Measurements from ENCODE around the gene RPS8.
"Not testable (repeated sequence)": the region's sequence is repeated elsewhere in the genome, so short reads cannot be mapped to it uniquely, and the experiment has no call there.

Gene RPS8

GRCh38 chr1:44807364-44808062 is 32.2 kb downstream of the RPS8 start:
- FAIRE-seq, result no peak
- TF ChIP-seq POLR2AphosphoS5 (IDR thresholded peaks at IDR 0.05; ENCODE audit: low read depth, low read length), result peak; percentile 80
- TF ChIP-seq TAF1 (IDR thresholded peaks at IDR 0.05; ENCODE audit: borderline replicate concordance, low read depth, low read length), result no peak
- TF ChIP-seq POLR2A (IDR thresholded peaks at IDR 0.05; ENCODE audit: low read depth, low read length), result peak; percentile 53; the same call in 1 of the 2 replicates
- peak; percentile 65 for DNase-seq (ENCODE audit: insufficient read length)

DNA sequence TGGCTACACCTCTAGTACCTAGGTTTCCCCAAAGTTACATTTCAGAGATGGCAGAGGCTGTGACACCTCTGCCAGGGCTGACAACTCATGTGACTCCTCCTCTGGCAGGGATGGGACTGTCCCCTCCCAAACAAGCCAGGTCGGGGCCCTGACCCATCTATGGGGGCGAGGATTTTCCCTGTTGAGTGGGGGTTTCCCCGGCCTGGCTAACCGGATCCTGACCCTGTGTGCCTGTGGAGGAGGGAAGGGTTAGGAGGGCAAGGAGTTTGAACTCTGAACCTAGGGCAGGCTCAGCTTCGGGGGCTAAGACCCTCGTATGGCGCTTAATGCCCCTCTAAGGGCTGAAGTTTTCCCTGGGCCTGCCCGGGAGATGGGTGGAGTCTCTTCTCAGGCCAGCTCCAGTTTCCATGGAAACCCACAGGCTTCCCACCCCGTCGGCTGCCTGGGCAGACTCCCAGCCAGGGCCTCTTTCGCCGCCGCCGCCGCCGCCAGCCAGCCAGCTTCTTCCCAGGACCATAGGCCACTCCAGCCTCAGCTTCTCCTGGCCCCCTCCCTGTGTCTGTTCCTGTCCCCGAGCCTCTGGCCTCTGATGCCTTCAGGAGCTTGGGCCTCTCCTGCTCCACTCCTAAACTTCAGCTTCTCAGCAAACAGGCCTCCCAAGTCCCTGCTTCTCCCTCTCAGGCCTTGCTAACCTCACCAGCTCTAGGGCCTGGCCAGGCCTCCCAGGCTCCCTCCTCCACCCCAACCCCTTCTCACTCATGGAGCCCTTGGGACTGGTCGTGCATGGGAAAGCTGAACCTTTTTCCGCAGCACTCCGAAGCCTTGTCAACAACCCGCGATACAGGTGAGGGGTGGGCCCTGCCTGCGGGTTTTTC is 33.0 kb downstream of the RPS8 start, which contains the start of gene BTBD19:
BTBD19 (plus strand) TSS at position 461 of the 875 bp plus-strand sequence; CDS start at position 759, 298 bp downstream.
- FAIRE-seq, result peak; percentile 97

DNA sequence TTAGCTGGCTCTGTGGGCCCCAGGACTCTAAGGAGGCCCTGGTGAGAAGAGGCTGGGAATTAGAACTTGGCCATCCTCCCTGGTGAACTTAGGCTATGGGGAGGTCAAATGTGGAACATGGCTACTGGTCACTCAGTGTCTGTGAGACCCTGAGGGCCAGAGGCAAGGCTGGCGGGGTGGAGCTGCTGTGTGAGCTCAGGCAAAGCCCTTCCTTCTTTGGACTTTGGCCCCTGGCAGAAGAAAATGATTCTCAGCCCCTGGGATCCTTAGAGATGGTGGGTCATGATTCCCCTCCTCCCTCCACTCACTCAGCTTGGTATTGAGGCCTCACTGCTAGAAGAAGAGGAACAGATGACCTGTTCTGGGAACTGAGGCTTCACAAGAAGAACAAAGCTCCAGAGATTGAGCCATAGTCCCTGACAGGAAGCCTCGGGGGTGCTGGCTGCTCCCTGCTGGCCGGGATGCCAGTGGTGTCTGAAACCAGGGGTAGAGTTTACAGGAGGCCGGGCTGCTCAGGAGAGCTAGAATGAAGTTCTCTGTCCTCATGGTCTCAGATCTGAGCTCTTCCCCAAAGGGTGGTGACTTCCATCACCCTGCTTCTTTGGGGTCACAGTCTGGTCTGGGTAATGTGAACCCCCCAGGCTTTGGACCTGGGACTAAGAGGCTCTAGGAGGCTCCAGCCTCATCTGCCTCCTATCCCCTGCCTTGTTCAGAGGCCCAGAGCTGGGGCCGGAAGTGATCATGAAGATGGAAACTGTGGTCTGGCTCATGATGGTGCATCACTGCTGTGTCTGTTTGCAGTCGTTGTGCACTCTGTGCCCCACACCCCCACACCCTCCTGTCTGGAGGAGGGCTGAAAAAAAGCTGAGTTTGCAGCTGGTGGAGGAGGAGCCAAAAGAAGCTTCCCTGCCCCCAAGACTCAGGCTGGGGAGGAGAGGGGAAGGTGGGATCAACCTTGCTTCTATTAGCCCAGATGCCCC is 33.9 kb downstream of the RPS8 start:
- FAIRE-seq (peak; percentile 98), DNase-seq (ENCODE audit: insufficient read length) (peak; percentile 68)
- TF ChIP-seq TAF1 (IDR thresholded peaks at IDR 0.05; ENCODE audit: borderline replicate concordance, low read depth, low read length) (peak; percentile 72; the same call in 1 of the 2 replicates), POLR2AphosphoS5 (IDR thresholded peaks at IDR 0.05; ENCODE audit: low read depth, low read length) (peak; percentile 80), POLR2A (IDR thresholded peaks at IDR 0.05; ENCODE audit: low read depth, low read length) (peak; percentile 67)

More for the DNA sequence above, 33.0 kb downstream of the RPS8 start, which contains the start of gene BTBD19:
- TF ChIP-seq TAF1 (IDR thresholded peaks at IDR 0.05; ENCODE audit: borderline replicate concordance, low read depth, low read length), result no peak
- no peak for TF ChIP-seq POLR2AphosphoS5 (IDR thresholded peaks at IDR 0.05; ENCODE audit: low read depth, low read length)
- TF ChIP-seq POLR2A (IDR thresholded peaks at IDR 0.05; ENCODE audit: low read depth, low read length), result no peak; the same call in 1 of the 2 replicates
- no peak for DNase-seq (ENCODE audit: insufficient read length)

DNA sequence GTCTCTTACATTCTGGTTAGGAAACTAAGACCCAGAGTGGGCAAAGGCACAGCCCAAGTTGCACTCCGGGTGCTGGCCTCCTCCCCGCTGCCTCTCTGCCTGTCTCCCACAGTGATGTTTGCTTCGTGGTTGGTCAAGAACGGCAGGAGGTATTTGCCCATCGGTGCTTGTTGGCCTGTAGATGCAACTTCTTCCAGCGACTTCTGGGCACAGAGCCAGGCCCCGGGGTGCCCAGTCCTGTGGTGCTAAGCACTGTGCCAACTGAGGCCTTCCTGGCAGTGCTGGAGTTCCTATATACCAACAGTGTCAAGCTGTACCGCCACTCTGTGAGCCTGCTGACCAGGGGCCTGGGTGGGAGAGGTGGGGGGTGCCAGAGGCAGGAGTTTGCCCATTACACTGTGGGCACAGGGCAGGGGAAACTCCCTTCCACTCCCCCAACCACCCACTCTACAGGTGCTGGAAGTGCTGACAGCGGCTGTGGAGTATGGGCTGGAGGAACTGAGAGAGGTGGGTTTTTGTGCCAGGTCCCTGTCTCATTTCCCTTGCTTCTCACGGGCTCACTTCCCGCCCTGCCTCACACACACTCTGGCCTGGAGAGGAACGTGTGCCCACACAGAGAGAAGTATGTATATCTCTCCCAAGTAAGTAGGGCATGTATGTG is 34.9 kb downstream of the RPS8 start:
- no peak for DNase-seq (ENCODE audit: insufficient read length)
- no peak for FAIRE-seq
- TF ChIP-seq POLR2AphosphoS5 (IDR thresholded peaks at IDR 0.05; ENCODE audit: low read depth, low read length) (no peak), TAF1 (IDR thresholded peaks at IDR 0.05; ENCODE audit: borderline replicate concordance, low read depth, low read length) (no peak), POLR2A (IDR thresholded peaks at IDR 0.05; ENCODE audit: low read depth, low read length) (no peak)

DNA sequence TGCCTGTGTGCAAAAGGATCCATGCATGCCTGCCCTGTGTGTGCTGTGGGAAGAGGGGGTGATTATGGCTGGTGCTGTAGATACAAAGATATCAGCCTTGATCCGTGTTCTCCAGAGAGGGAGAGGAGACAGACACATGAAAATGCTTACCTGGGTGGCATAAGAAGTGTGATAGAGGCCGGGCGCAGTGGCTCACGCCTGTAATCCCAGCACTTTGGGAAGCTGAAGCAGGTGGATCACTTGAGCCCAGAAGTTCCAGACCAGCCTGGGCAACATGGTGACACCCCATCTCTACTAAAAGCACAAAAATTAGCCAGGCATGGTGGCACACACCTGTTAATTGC is 35.4 kb downstream of the RPS8 start:
- not testable (repeated sequence) for DNase-seq (ENCODE audit: insufficient read length); FAIRE-seq

GRCh38 chr1:44811234-44811633 is 35.9 kb downstream of the RPS8 start:
- TF ChIP-seq POLR2AphosphoS5 (IDR thresholded peaks at IDR 0.05; ENCODE audit: low read depth, low read length) (no peak), POLR2A (IDR thresholded peaks at IDR 0.05; ENCODE audit: low read depth, low read length) (no peak), TAF1 (IDR thresholded peaks at IDR 0.05; ENCODE audit: borderline replicate concordance, low read depth, low read length) (no peak)
- FAIRE-seq, result no peak
- no peak for DNase-seq (ENCODE audit: insufficient read length)

GRCh38 chr1:44812822-44813543 is 37.6 kb downstream of the RPS8 start:
- no peak for TF ChIP-seq TAF1 (IDR thresholded peaks at IDR 0.05; ENCODE audit: borderline replicate concordance, low read depth, low read length)
- no peak for TF ChIP-seq POLR2AphosphoS5 (IDR thresholded peaks at IDR 0.05; ENCODE audit: low read depth, low read length)
- TF ChIP-seq POLR2A (IDR thresholded peaks at IDR 0.05; ENCODE audit: low read depth, low read length), result no peak
- FAIRE-seq, result no peak
- no peak for DNase-seq (ENCODE audit: insufficient read length)

DNA sequence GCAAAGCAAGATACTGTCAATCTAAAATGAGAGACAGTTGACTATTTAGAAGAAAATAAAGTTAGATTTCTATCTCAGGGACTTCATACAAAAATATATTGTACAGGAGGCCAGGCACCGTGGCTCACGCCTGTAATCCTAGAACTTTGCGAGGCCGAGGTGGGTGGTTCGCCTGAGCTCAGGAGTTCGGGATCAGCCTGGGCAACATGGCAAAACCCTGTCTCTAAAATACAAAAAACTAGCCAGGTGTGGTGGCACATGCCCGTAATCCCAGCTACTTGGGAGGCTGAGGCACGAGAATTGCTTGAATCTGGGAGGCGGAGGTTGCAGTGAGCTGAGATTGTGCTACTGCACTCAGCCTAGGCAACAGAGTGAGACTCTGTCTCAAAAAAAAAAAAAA is 40.6 kb downstream of the RPS8 start:
- DNase-seq (ENCODE audit: insufficient read length); FAIRE-seq: not testable (repeated sequence)

DNA sequence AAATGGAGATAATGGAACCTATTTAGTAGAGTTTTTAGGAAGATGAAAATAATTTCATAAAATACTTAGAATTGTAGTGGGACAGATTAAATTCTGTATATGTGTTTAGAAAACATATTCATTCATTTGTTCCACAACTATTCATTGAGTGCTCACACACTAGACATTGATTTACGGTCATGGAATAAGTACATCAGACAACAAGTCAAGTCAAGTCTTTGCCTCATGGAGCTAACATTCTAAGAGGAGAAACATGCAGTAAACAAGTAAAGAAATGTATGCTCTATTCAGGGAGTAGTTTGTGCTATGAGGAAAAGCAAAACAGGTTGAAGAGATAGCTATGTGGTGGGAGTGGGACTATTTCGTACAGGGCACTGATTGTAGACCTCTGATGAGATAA is 42.0 kb downstream of the RPS8 start:
- TF ChIP-seq POLR2AphosphoS5 (IDR thresholded peaks at IDR 0.05; ENCODE audit: low read depth, low read length), result no peak
- TF ChIP-seq POLR2A (IDR thresholded peaks at IDR 0.05; ENCODE audit: low read depth, low read length), result no peak
- TF ChIP-seq TAF1 (IDR thresholded peaks at IDR 0.05; ENCODE audit: borderline replicate concordance, low read depth, low read length), result no peak
- DNase-seq (ENCODE audit: insufficient read length) (no peak), FAIRE-seq (no peak)

- no peak for DNase-seq (ENCODE audit: insufficient read length)
- TF ChIP-seq TAF1 (IDR thresholded peaks at IDR 0.05; ENCODE audit: borderline replicate concordance, low read depth, low read length), result no peak
- no peak for TF ChIP-seq POLR2AphosphoS5 (IDR thresholded peaks at IDR 0.05; ENCODE audit: low read depth, low read length)
- no peak for TF ChIP-seq POLR2A (IDR thresholded peaks at IDR 0.05; ENCODE audit: low read depth, low read length)
- FAIRE-seq, result no peak
These were observed 42.6 kb downstream of the RPS8 start for GRCh38 chr1:44817771-44818495.
